GM15510 (cell line): ENCODE results near the gene FAM20A.

ENCODE experiments used
- POLR2A ChIP-seq: IDR thresholded peaks from 3 replicates; pipeline ENCODE4 v1.6.1; 2011; ENCODE audit warnings: borderline replicate concordance; ENCODE audit not compliant: insufficient read length; ENCODE audit errors: extremely low read depth

The FAM20A gene

GRCh38 chr17:68614718-68615117 is 13.6 kb upstream of the FAM20A start:
- no peak for TF ChIP-seq POLR2A

DNA sequence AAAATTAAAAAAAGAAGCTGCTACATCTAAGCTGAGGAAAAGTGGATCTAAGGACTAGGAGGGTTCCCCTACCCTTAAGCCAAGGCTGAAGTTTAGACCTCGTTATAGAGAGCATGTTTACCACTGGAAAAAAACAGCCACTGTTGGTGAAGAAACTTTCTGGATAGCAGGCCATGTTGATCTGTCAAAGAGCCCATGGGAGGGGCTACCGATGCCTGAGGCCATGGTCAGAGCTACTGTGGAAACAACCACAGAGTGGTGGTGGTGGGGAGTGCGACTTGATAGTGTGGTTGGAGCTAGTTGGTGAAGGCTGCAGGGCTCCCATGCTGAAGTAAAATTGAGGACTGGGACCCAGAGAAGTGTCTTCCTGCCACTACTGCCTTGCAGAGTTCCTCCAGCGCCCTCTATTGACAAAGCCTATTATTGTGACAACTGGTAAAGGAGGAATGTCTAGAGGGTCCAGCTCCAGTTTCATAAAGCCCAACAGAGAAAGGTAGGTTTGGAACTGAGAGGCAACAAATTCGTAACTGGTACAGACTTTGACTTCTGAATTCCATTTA is 12.7 kb upstream of the FAM20A start:
- TF ChIP-seq POLR2A = no peak

- TF ChIP-seq POLR2A = no peak
Observed at GRCh38 chr17:68612923-68613292, 11.7 kb upstream of the FAM20A start.

- no peak for TF ChIP-seq POLR2A
Observed at GRCh38 chr17:68612209-68612922, 11.2 kb upstream of the FAM20A start.

GRCh38 chr17:68611353-68612208 is 10.4 kb upstream of the FAM20A start:
- no peak for TF ChIP-seq POLR2A

DNA sequence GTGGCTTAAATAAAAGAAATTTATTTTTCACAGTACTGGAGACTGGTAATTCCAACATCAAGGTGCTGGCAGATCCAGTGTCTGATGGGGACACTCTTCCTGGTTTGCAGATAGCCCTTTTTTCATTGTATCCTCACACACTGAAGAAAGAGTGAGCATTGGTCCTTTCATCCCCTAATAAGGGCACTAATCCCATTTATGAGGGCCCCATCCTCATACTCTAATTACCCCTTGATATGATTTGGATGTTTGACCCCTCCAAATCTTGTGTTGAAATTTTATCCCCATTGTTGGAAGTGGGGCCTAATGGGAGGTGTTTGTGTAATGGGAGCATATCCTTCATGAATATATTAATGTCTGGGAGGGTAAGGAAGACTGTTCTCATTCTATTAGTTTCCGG is 9.4 kb upstream of the FAM20A start:
- TF ChIP-seq POLR2A = no peak

GRCh38 chr17:68608515-68609130 is 7.5 kb upstream of the FAM20A start:
- no peak for TF ChIP-seq POLR2A

- TF ChIP-seq POLR2A = no peak
Observed at GRCh38 chr17:68606451-68607307, 5.5 kb upstream of the FAM20A start.

GRCh38 chr17:68605914-68606313 is 4.7 kb upstream of the FAM20A start:
- TF ChIP-seq POLR2A = no peak

DNA sequence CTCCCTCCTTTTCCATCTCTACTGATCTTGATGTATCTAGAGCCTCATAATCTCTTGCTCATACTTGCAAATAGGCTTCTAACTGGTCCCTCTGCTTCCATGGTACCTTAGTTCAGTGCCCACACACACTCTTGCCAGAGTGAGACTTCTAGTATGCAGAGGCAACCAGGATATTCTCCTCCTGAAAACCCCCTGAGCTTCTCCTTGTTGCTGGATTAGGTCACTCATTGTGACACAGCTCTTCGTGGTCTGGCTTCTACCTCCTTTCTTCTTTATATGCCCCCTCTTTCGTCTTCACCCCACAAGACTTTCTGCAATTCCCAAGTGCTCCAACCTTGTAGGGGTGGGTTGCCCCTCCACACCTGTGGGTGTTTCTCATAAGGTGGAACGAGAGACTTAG is 2.5 kb upstream of the FAM20A start:
- no peak for TF ChIP-seq POLR2A

GRCh38 chr17:68603027-68603426 is 1.9 kb upstream of the FAM20A start:
- no peak for TF ChIP-seq POLR2A

DNA sequence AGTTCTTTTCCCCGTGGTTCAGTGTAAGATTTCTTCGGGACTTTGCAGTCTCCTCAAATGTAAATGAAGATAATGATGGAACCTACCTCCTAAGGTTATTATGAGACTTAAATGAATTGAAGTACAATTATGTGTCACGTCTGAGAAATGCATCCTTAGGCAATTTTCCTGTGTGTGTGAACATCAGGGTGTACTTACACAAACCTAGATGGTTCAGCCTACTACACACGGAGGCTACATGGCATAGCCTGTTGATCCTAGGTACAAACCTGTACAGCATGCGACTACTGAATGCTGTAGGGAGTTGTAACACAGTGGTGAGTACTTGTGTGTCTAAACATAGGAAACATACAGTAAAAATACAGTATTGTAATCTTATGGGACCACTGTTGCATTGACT is 1.1 kb upstream of the FAM20A start:
- TF ChIP-seq POLR2A = no peak

DNA sequence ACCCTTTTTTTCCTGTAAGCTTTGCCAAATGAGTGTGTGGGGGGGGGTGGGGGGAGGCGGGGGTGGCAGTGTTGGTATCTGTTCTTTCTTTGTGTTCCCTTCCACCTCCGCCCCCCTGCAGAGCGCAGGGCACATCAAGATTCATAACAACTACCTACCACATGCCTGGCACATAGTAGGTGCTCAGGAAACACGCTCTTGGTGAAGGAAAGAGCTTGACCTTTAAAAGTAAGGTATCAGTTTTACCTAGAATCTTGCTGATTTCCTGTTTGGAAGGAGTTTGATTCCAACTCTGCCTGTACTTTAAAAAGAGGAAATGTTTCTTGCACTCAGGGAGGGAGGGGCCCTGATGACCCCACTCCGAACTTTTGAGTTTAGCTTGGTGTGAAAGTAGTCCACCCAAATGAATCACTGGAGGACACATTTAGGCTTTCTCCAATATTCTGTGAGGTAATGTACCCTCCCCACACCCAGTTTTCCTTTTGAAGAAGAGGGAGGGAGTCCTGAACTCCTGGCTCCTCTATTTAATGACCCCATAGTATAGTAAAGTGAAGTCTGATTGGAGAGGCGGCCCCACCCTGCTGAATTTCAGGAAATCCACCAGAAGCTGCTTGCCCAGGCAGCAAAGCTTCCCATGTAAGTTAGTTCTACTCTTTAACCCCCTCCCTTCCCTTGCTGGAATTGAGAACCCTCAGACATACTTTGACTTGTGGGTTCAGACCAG is 560 bp upstream of the FAM20A start:
- no peak for TF ChIP-seq POLR2A
